SK-N-SH (cell line): Measurements from ENCODE around the gene OBSL1. TPM values are rescaled to one million over a fixed set of nuclear protein-coding genes. Genes with fewer than 3 reads are reported as not detected.

ENCODE experiments used
- CTCF ChIA-PET: fragments of 300-600, 350-600 bp; formaldehyde crosslinking; extraction: SDS; loops from one replicate; lab custom pipeline; 2021; lab: Yijun Ruan, JAX
- POLR2A ChIA-PET: fragments of 350-600 bp; sonication (Branson Sonifier 250); formaldehyde crosslinking; extraction: SDS; loops from one replicate; lab custom pipeline; 2020; ENCODE audit warnings: antibody characterized with exemption, inconsistent platforms; lab: Yijun Ruan, JAX
- DNase-seq: peaks from one replicate; pipeline ENCODE4 v3.0.0; 2012
- H2AFZ ChIP-seq: fragments of 200-600 bp; sonication (generic); 2 replicates; pipeline ENCODE4 v1.8.1; 2016; ENCODE audit warnings: antibody characterized with exemption, mild to moderate bottlenecking, low read depth
- H3F3A ChIP-seq: fragments of 200-600 bp; sonication (generic); replicated peaks from 2 replicates; pipeline ENCODE3; 2016; ENCODE audit warnings: antibody characterized with exemption, mild to moderate bottlenecking; ENCODE audit not compliant: insufficient read depth
- H3K27ac ChIP-seq, 2 experiments: fragments of 200-500 bp in 1 of 2; fragments of 200-600 bp in 1 of 2; sonication (Bioruptor generic) in 1 of 2; sonication (generic), shearing (Covaris generic) in 1 of 2; 2 replicates each; pipeline versions ENCODE4 v1.5.1 to v1.6.1; 2014 to 2016; ENCODE audit warnings: low read depth in 2 of 2, inconsistent platforms in 1 of 2, low read length in 1 of 2, mild to moderate bottlenecking in 1 of 2, mixed read lengths in 1 of 2
- H3K27me3 ChIP-seq: fragments of 200-600 bp; sonication (generic), shearing (Covaris generic); 2 replicates; pipeline ENCODE4 v1.6.1; 2016; ENCODE audit warnings: mixed run types; ENCODE audit not compliant: insufficient read depth
- H3K36me3 ChIP-seq, 2 experiments: fragments of 200-500 bp in 1 of 2; fragments of 200-600 bp in 1 of 2; sonication (Bioruptor generic) in 1 of 2; sonication (generic) in 1 of 2; replicated peaks in 1 of 2; 2 replicates each; pipeline versions ENCODE3 to v1.5.1; 2014 to 2016; ENCODE audit warnings: low read length in 1 of 2, mild to moderate bottlenecking in 1 of 2; ENCODE audit not compliant: insufficient read depth in 2 of 2, control insufficient read depth in 1 of 2
- H3K4me1 ChIP-seq, 2 experiments: fragments of 200-500 bp in 1 of 2; fragments of 200-600 bp in 1 of 2; sonication (Bioruptor generic) in 1 of 2; sonication (generic), shearing (Covaris generic) in 1 of 2; 2 replicates each; pipeline versions ENCODE4 v1.5.1 to v1.6.1; 2014 to 2016; ENCODE audit warnings: low read depth in 1 of 2, low read length in 1 of 2, mixed run types in 1 of 2; ENCODE audit not compliant: insufficient read depth in 2 of 2, control insufficient read depth in 1 of 2
- H3K4me2 ChIP-seq: fragments of 200-600 bp; sonication (generic), shearing (Covaris generic); 2 replicates; pipeline ENCODE4 v1.6.1; 2017; ENCODE audit warnings: mixed run types
- H3K4me3 ChIP-seq, 2 experiments: fragments of 200-500 bp in 1 of 2; fragments of 200-600 bp in 1 of 2; sonication (Bioruptor generic) in 1 of 2; sonication (generic), shearing (Covaris generic) in 1 of 2; 2 replicates each; pipeline versions ENCODE4 v1.5.1 to v1.8.1; 2014 to 2016; ENCODE audit warnings: low read depth in 2 of 2, inconsistent platforms in 1 of 2, low read length in 1 of 2, mild to moderate bottlenecking in 1 of 2, mixed read lengths in 1 of 2, moderate library complexity in 1 of 2
- H3K79me2 ChIP-seq: fragments of 200-600 bp; sonication (generic); 2 replicates; pipeline ENCODE4 v1.8.1; 2017; ENCODE audit warnings: mild to moderate bottlenecking; ENCODE audit not compliant: insufficient read depth
- H3K9ac ChIP-seq: fragments of 200-600 bp; sonication (generic); 2 replicates; pipeline ENCODE4 v1.6.1; 2017; ENCODE audit warnings: mixed run types
- H3K9me2 ChIP-seq: fragments of 200-600 bp; sonication (generic); 2 replicates; pipeline ENCODE4 v1.6.1; 2017; ENCODE audit warnings: mixed run types
- H3K9me3 ChIP-seq: fragments of 200-600 bp; sonication (generic); 2 replicates; pipeline ENCODE4 v1.6.1; 2017; ENCODE audit warnings: mixed run types, mild to moderate bottlenecking, moderate library complexity
- H4K20me1 ChIP-seq: fragments of 200-600 bp; sonication (generic); 2 replicates; pipeline ENCODE4 v1.6.1; 2017; ENCODE audit warnings: mild to moderate bottlenecking, mixed run types; ENCODE audit not compliant: insufficient read depth
- CHD2 ChIP-seq: fragments of 150-350 bp; IDR thresholded peaks from 2 replicates; pipeline ENCODE4 v1.6.1; 2018; ENCODE audit warnings: low read length; ENCODE audit not compliant: partially characterized antibody
- FOXJ3 ChIP-seq: sonication (generic); formaldehyde crosslinking; IDR thresholded peaks from 2 replicates; pipeline ENCODE4 v1.5.1; 2020; ENCODE audit warnings: mild to moderate bottlenecking, missing genetic modification reagents
- GABPA ChIP-seq: IDR thresholded peaks from 2 replicates; pipeline ENCODE4 v1.4.0; 2012; ENCODE audit warnings: low read depth, mild to moderate bottlenecking
- IRF3 ChIP-seq: fragments of 150-350 bp; IDR thresholded peaks from 2 replicates; pipeline ENCODE4 v1.6.1; 2016; ENCODE audit warnings: mild to moderate bottlenecking, low read depth, low read length
- MEF2A ChIP-seq: IDR thresholded peaks from 2 replicates; pipeline ENCODE4 v1.4.0; 2012; ENCODE audit warnings: low read depth, borderline replicate concordance
- NFIC ChIP-seq: IDR thresholded peaks from 2 replicates; pipeline ENCODE4 v1.4.0; 2012; ENCODE audit warnings: borderline replicate concordance
- NRF1 ChIP-seq: IDR thresholded peaks from 2 replicates; pipeline ENCODE4 v1.6.1; 2012; ENCODE audit warnings: low read depth, mild to moderate bottlenecking, low read length
- PBX3 ChIP-seq: IDR thresholded peaks from 2 replicates; pipeline ENCODE4; 2012
- RAD21 ChIP-seq: IDR thresholded peaks from 2 replicates; pipeline ENCODE4 v1.6.1; 2012; ENCODE audit warnings: mild to moderate bottlenecking, low read length
- RCOR1 ChIP-seq: fragments of 150-350 bp; IDR thresholded peaks from 2 replicates; pipeline ENCODE4 v1.6.1; 2017; ENCODE audit warnings: antibody characterized with exemption, low read length
- RFX5 ChIP-seq: IDR thresholded peaks from 2 replicates; pipeline ENCODE4 v1.6.1; 2012; ENCODE audit warnings: mild to moderate bottlenecking, improper control_type of control experiment, low read length
- RXRA ChIP-seq: IDR thresholded peaks from 2 replicates; pipeline ENCODE4 v1.4.0; 2012; ENCODE audit warnings: low read depth, mild to moderate bottlenecking, borderline replicate concordance
- TCF12 ChIP-seq: IDR thresholded peaks from 2 replicates; pipeline ENCODE4 v1.4.0; 2012
- TEAD4 ChIP-seq: IDR thresholded peaks from 2 replicates; pipeline ENCODE4 v1.4.0; 2012; ENCODE audit warnings: mild to moderate bottlenecking, borderline replicate concordance; ENCODE audit not compliant: insufficient read depth
- WGBS: methylation state at CpG from one replicate; pipeline ENCODE4 v1.1.6; 2017; ENCODE audit warnings: low lambda C conversion rate; 5-methylcytosine and 5-hydroxymethylcytosine counted together
- polyA plus RNA-seq, 3 experiments: library from polyadenylated mRNA; depleted of rRNA; stranded (reverse); fragments of >200 nt; gene quantifications; 2 replicates each; pipeline ENCODE4 v1.2.3, GENCODE V29; 2012
- TF ChIP-seq, protein P1 (sequence below): fragments of 150-350 bp; IDR thresholded peaks from 2 replicates; pipeline ENCODE4 v1.6.1; 2017; ENCODE audit warnings: antibody characterized with exemption, low read length, low read depth, borderline replicate concordance

Gene OBSL1
- polyA plus RNA-seq, 1 of the 3 experiments (the other 2 are of a cell fraction), result 93.0 TPM

GRCh38 chr2:219538956-219539788 is 32.2 kb downstream of the OBSL1 start:
- H3K27ac ChIP-seq, result no peak overlapping the region
- H3K9ac ChIP-seq, result no peak overlapping the region
- no peaks in the 10 kb centered on the region for H3K9me2 ChIP-seq
- H3K4me3 ChIP-seq, result no peak overlapping the region
- H3K79me2 ChIP-seq, result peaks cover 13% of the 10 kb centered on the region
- CTCF ChIA-PET, result interaction anchor here (1.0 to 62.1 kb wide), 10 partner anchors 11 to 150 kb away, joined by 3 to 2824 read pairs (median 22); partner anchors contain the start of genes ASIC4 and GMPPA
- H3K9me3 ChIP-seq, result no peaks in the 10 kb centered on the region
- 92% methylated on average over 15 of the region's 32 CpGs for WGBS
- DNase-seq, result no peak
- H3K36me3 ChIP-seq, result peaks cover 9 to 28% of the 10 kb centered on the region in 2 experiments
- H4K20me1 ChIP-seq, result peaks cover 20% of the 10 kb centered on the region
- H3K4me2 ChIP-seq, result no peak overlapping the region
- POLR2A ChIA-PET, result interaction anchor here (1.0 to 1.1 kb wide), 2 partner anchors 12 to 108 kb away, joined by 3 to 4 read pairs; no protein-coding TSS in a partner anchor
- peaks cover 7 to 19% of the 10 kb centered on the region in 2 experiments; a peak in 2 of 4 replicates for H3K4me1 ChIP-seq
- H3K27me3 ChIP-seq, result no peaks in the 10 kb centered on the region
- no peak overlapping the region for H2AFZ ChIP-seq
- TF ChIP-seq NFIC (no peak), TCF12 (no peak), GABPA (no peak), CHD2 (no peak), FOXJ3 (CRISPR knock-in tag) (no peak), RCOR1 (no peak), IRF3 (no peak), RAD21 (no peak), RXRA (no peak), PBX3 (no peak), MEF2A (no peak), RFX5 (no peak), NRF1 (no peak), TEAD4 (no peak)
- TF ChIP-seq, protein P1, sequence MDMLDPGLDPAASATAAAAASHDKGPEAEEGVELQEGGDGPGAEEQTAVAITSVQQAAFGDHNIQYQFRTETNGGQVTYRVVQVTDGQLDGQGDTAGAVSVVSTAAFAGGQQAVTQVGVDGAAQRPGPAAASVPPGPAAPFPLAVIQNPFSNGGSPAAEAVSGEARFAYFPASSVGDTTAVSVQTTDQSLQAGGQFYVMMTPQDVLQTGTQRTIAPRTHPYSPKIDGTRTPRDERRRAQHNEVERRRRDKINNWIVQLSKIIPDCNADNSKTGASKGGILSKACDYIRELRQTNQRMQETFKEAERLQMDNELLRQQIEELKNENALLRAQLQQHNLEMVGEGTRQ, result no peak
- H3F3A ChIP-seq, result peaks cover 6% of the 10 kb centered on the region
